H9 (cell line): ENCODE measurements around the gene PTOV1. TPM values are rescaled to one million over a fixed set of nuclear protein-coding genes. Genes with fewer than 3 reads are reported as not detected.

Experiments
- DNase-seq: peaks from one replicate; pipeline ENCODE4 v3.0.0-alpha.2; 2017
- H2AFZ ChIP-seq: one replicate; pipeline ENCODE4 v1.6.1; 2013; ENCODE audit warnings: mild to moderate bottlenecking, low read length, control low read depth, moderate library complexity
- H2AK5ac ChIP-seq: 2 replicates; pipeline ENCODE4 v1.6.1; 2013; ENCODE audit warnings: low read length, control low read depth, mixed read lengths; ENCODE audit not compliant: insufficient read length
- H2BK120ac ChIP-seq: one replicate; pipeline ENCODE4 v1.6.1; 2013; ENCODE audit warnings: low read depth, mild to moderate bottlenecking, low read length, control low read depth, inconsistent platforms; ENCODE audit not compliant: poor library complexity, severe bottlenecking
- H2BK12ac ChIP-seq: 2 replicates; pipeline ENCODE4 v1.6.1; 2013; ENCODE audit warnings: low read length, control low read depth, mixed read lengths, low read depth; ENCODE audit not compliant: insufficient read length
- H2BK15ac ChIP-seq: 2 replicates; pipeline ENCODE4 v1.6.1; 2013; ENCODE audit warnings: low read depth, low read length, control low read depth
- H2BK20ac ChIP-seq: one replicate; pipeline ENCODE4 v1.6.1; 2013; ENCODE audit warnings: low read depth, mild to moderate bottlenecking, low read length, control low read depth, inconsistent platforms; ENCODE audit not compliant: poor library complexity, severe bottlenecking
- H2BK5ac ChIP-seq: 2 replicates; pipeline ENCODE4 v1.6.1; 2013; ENCODE audit warnings: low read length, control low read depth, mixed read lengths; ENCODE audit not compliant: insufficient read length
- H3K14ac ChIP-seq: 2 replicates; pipeline ENCODE4 v1.6.1; 2013; ENCODE audit warnings: low read length, control low read depth; ENCODE audit not compliant: insufficient read depth
- H3K18ac ChIP-seq: 2 replicates; pipeline ENCODE4 v1.6.1; 2013; ENCODE audit warnings: low read depth, mild to moderate bottlenecking, mixed read lengths, low read length, control low read depth; ENCODE audit not compliant: insufficient read length
- H3K23ac ChIP-seq: 2 replicates; pipeline ENCODE4 v1.6.1; 2013; ENCODE audit warnings: low read length, control low read depth, mixed read lengths, low read depth; ENCODE audit not compliant: insufficient read length
- H3K23me2 ChIP-seq: 2 replicates; pipeline ENCODE4 v1.6.1; 2013; ENCODE audit warnings: low read depth, mild to moderate bottlenecking, mixed read lengths, low read length, control low read depth; ENCODE audit not compliant: insufficient read length, poor library complexity, severe bottlenecking
- H3K27ac ChIP-seq: 2 replicates; pipeline ENCODE4 v1.5.1; 2013; ENCODE audit warnings: low read length, control low read depth, mixed read lengths, low read depth; ENCODE audit not compliant: insufficient read length
- H3K27me3 ChIP-seq: 2 replicates; pipeline ENCODE4 v1.6.1; 2013; ENCODE audit warnings: low read length, control low read depth, inconsistent platforms; ENCODE audit not compliant: insufficient read depth
- H3K4ac ChIP-seq: 2 replicates; pipeline ENCODE4 v1.6.1; 2013; ENCODE audit warnings: low read depth, mild to moderate bottlenecking, control low read depth, inconsistent platforms, low read length, moderate library complexity
- H3K4me1 ChIP-seq: 2 replicates; pipeline ENCODE4 v1.6.1; 2013; ENCODE audit warnings: low read length, control low read depth, inconsistent platforms; ENCODE audit not compliant: insufficient read depth
- H3K4me2 ChIP-seq: 2 replicates; pipeline ENCODE4 v1.6.1; 2013; ENCODE audit warnings: low read length, control low read depth, mixed read lengths; ENCODE audit not compliant: insufficient read length, insufficient read depth
- H3K56ac ChIP-seq: 2 replicates; pipeline ENCODE4 v1.6.1; 2013; ENCODE audit warnings: low read depth, mild to moderate bottlenecking, mixed read lengths, low read length, control low read depth; ENCODE audit not compliant: insufficient read length
- H3K79me1 ChIP-seq: 2 replicates; pipeline ENCODE4 v1.6.1; 2013; ENCODE audit warnings: low read depth, mild to moderate bottlenecking, moderate library complexity, low read length, control low read depth, inconsistent platforms; ENCODE audit not compliant: insufficient read depth, poor library complexity, severe bottlenecking
- H3K79me2 ChIP-seq: 2 replicates; pipeline ENCODE4 v1.6.1; 2013; ENCODE audit warnings: low read length, control low read depth, inconsistent platforms; ENCODE audit not compliant: insufficient read depth
- H3K9ac ChIP-seq: 2 replicates; pipeline ENCODE4 v1.6.1; 2013; ENCODE audit warnings: low read length, control low read depth, mixed read lengths; ENCODE audit not compliant: insufficient read length; ENCODE audit errors: extremely low read depth
- H3K9me3 ChIP-seq: one replicate; pipeline ENCODE4 v1.6.1; 2013; ENCODE audit warnings: low read depth, low read length, inconsistent platforms; ENCODE audit not compliant: control insufficient read depth
- H3T11ph ChIP-seq: one replicate; pipeline ENCODE4 v1.6.1; 2013; ENCODE audit warnings: mild to moderate bottlenecking, low read length, control low read depth, inconsistent platforms
- H4K20me1 ChIP-seq: one replicate; pipeline ENCODE4 v1.6.1; 2013; ENCODE audit not compliant: control insufficient read depth, insufficient read length, insufficient read depth
- H4K5ac ChIP-seq: 2 replicates; pipeline ENCODE4 v1.6.1; 2013; ENCODE audit warnings: low read depth, mild to moderate bottlenecking, mixed read lengths, low read length, control low read depth; ENCODE audit not compliant: insufficient read length
- H4K8ac ChIP-seq: replicated peaks from 2 replicates; pipeline ENCODE4 v1.6.1; 2013; ENCODE audit warnings: low read length, control low read depth, mixed read lengths, low read depth; ENCODE audit not compliant: insufficient read length
- H4K91ac ChIP-seq: 2 replicates; pipeline ENCODE4 v1.6.1; 2013; ENCODE audit warnings: low read depth, mild to moderate bottlenecking, moderate library complexity, mixed read lengths, low read length, control low read depth; ENCODE audit not compliant: insufficient read length
- H3K27ac Mint-ChIP-seq, 3 experiments: 2 replicates in 2 of 3; 3 replicates in 1 of 3; pipeline ENCODE4 v1.8.0; 2020 to 2021; ENCODE audit warnings: mixed read lengths in 3 of 3, mild to moderate bottlenecking in 1 of 3, moderate library complexity in 1 of 3
- H3K27me3 Mint-ChIP-seq: 2 replicates; pipeline ENCODE4 v1.8.0; 2021; ENCODE audit warnings: low read depth, mild to moderate bottlenecking, moderate library complexity, mixed read lengths
- H3K36me3 Mint-ChIP-seq, 3 experiments: 2 replicates in 2 of 3; 3 replicates in 1 of 3; pipeline ENCODE4 v1.8.0; 2020 to 2021; ENCODE audit warnings: low read depth in 3 of 3, mixed read lengths in 3 of 3; ENCODE audit not compliant: insufficient read depth in 1 of 3
- H3K4me1 Mint-ChIP-seq, 2 experiments: 2 replicates each; pipeline ENCODE4 v1.8.0; 2020; ENCODE audit warnings: mixed read lengths in 2 of 2
- H3K4me3 Mint-ChIP-seq, 2 experiments: 2 replicates in 1 of 2; 3 replicates in 1 of 2; pipeline ENCODE4 v1.8.0; 2020 to 2021; ENCODE audit warnings: mild to moderate bottlenecking in 2 of 2, mixed read lengths in 2 of 2, moderate library complexity in 1 of 2
- H3K9me3 Mint-ChIP-seq, 2 experiments: 2 replicates in 1 of 2; 3 replicates in 1 of 2; pipeline ENCODE4 v1.8.0; 2020; ENCODE audit warnings: mild to moderate bottlenecking in 2 of 2, mixed read lengths in 2 of 2, moderate library complexity in 1 of 2
- WGBS: extraction: QIAGEN DNeasy Blood & Tissue Kit; methylation state at CpG from one replicate; pipeline ENCODE4 v1.1.7; 2013; ENCODE audit warnings: missing lambda C conversion rate, low lambda C conversion rate, mixed read lengths; ENCODE audit not compliant: insufficient read length; ENCODE audit errors: extremely low coverage; 5-methylcytosine and 5-hydroxymethylcytosine counted together
- total RNA-seq: library from RNA; stranded (reverse); gene quantifications from 2 replicates; pipeline ENCODE4 v1.2.1, GENCODE V29; 2021
- TF ChIP-seq, protein P1 (sequence below): fragments of 200-600 bp; sonication (generic); conservative IDR thresholded peaks from 3 replicates; pipeline ENCODE4 v1.8.0; 2021; ENCODE audit warnings: antibody characterized with exemption, mild to moderate bottlenecking

Gene PTOV1
- total RNA-seq, 1 experiment from 2014 or later = 309 TPM

DNA sequence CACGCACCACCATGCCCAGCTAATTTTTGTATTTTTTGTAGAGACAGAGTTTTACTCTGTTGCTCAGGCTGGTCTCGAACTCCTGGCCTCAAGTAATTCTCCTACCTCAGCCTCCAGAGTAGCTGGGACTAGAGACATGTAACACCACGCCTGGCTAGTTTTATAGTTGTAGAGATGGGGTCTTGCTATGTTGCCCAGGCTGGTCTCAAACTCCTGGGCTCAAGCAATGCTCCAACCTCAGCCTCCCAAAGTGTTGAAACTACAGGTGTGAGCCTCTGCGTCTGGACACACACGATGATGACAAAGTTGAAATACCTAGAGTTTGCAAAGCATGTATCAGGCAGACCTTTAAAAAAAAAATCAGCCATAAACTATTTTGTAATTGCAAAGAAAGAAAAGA, 4.6 kb upstream of the PTOV1 start:
- H3K27ac Mint-ChIP-seq = no peak overlapping the region
- no peak overlapping the region for H3K18ac ChIP-seq

More for the DNA sequence above, 4.6 kb upstream of the PTOV1 start:
- H3K79me1 ChIP-seq = no peaks in the 10 kb centered on the region
- no peak for DNase-seq
- H4K8ac ChIP-seq = no peak overlapping the region
- no peak overlapping the region for H2AK5ac ChIP-seq
- no peak overlapping the region for H2BK5ac ChIP-seq
- no peak overlapping the region for H2BK15ac ChIP-seq
- no peak overlapping the region for H3K14ac ChIP-seq
- no CpG with 5 or more reads among the region's 5 CpGs for WGBS
- H3K27me3 ChIP-seq = no peaks in the 10 kb centered on the region
- no peaks in the 10 kb centered on the region for H4K20me1 ChIP-seq
- no peaks in the 10 kb centered on the region for H3K9me3 ChIP-seq
- H2BK120ac ChIP-seq = no peak overlapping the region
- H2BK20ac ChIP-seq = no peak overlapping the region
- H3K4me1 ChIP-seq = no peaks in the 10 kb centered on the region; the same call in 1 of the 2 replicates
- Mint-ChIP-seq H3K27me3 (no peaks in the 10 kb centered on the region; the same call in 1 of the 2 replicates), H3K36me3 (peaks cover 13 to 19% (median 16%) of the 10 kb centered on the region in 3 experiments), H3K4me1 (peaks cover 7 to 10% of the 10 kb centered on the region in 2 experiments), H3K4me3 (no peak overlapping the region), H3K9me3 (peaks cover 0 to 4% of the 10 kb centered on the region in 2 experiments; a peak in 2 of 5 replicates)
- TF ChIP-seq, protein P1, sequence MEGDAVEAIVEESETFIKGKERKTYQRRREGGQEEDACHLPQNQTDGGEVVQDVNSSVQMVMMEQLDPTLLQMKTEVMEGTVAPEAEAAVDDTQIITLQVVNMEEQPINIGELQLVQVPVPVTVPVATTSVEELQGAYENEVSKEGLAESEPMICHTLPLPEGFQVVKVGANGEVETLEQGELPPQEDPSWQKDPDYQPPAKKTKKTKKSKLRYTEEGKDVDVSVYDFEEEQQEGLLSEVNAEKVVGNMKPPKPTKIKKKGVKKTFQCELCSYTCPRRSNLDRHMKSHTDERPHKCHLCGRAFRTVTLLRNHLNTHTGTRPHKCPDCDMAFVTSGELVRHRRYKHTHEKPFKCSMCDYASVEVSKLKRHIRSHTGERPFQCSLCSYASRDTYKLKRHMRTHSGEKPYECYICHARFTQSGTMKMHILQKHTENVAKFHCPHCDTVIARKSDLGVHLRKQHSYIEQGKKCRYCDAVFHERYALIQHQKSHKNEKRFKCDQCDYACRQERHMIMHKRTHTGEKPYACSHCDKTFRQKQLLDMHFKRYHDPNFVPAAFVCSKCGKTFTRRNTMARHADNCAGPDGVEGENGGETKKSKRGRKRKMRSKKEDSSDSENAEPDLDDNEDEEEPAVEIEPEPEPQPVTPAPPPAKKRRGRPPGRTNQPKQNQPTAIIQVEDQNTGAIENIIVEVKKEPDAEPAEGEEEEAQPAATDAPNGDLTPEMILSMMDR = no peak
- no peak overlapping the region for H3K9ac ChIP-seq
- H3K79me2 ChIP-seq = no peaks in the 10 kb centered on the region
- H3K23ac ChIP-seq = no peak overlapping the region
- H3K27ac ChIP-seq = no peak overlapping the region
- H4K91ac ChIP-seq = no peak overlapping the region
- no peak overlapping the region for H3K56ac ChIP-seq
- H3K4ac ChIP-seq = no peak overlapping the region
- H3K23me2 ChIP-seq = peaks cover 4% of the 10 kb centered on the region
- H4K5ac ChIP-seq = no peak overlapping the region
- H3T11ph ChIP-seq = no peak overlapping the region
- no peak overlapping the region for H2AFZ ChIP-seq
- H2BK12ac ChIP-seq = no peak overlapping the region
- no peak overlapping the region for H3K4me2 ChIP-seq
